Measurements from ENCODE around the gene TRAF7.

- TF ChIP-seq, protein P1, sequence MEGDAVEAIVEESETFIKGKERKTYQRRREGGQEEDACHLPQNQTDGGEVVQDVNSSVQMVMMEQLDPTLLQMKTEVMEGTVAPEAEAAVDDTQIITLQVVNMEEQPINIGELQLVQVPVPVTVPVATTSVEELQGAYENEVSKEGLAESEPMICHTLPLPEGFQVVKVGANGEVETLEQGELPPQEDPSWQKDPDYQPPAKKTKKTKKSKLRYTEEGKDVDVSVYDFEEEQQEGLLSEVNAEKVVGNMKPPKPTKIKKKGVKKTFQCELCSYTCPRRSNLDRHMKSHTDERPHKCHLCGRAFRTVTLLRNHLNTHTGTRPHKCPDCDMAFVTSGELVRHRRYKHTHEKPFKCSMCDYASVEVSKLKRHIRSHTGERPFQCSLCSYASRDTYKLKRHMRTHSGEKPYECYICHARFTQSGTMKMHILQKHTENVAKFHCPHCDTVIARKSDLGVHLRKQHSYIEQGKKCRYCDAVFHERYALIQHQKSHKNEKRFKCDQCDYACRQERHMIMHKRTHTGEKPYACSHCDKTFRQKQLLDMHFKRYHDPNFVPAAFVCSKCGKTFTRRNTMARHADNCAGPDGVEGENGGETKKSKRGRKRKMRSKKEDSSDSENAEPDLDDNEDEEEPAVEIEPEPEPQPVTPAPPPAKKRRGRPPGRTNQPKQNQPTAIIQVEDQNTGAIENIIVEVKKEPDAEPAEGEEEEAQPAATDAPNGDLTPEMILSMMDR (IDR thresholded peaks at IDR 0.05), result no peak
- no peak for TF ChIP-seq POLR2A (IDR thresholded peaks at IDR 0.05)
Observed at GRCh38 chr16:2171601-2172178, 16.1 kb downstream of the TRAF7 start.
